HCT116 (cell line): Measurements from ENCODE around the gene VPS35L. TPM values are rescaled to one million over a fixed set of nuclear protein-coding genes. Genes with fewer than 3 reads are reported as not detected.

Experiments
- ATAC-seq: fragments of 200-7000 bp; cut with Tn5 transposase; 2 replicates; pipeline ENCODE4 v1.9.1; 2020; ENCODE audit warnings: mild to moderate bottlenecking, moderate library complexity
- BruUV-seq: library from RNA; stranded (reverse); fragments of 400-500 nt; replicated peaks from 2 replicates; lab custom pipeline; 2021; lab: Mats Ljungman, UMichigan
- CTCF ChIA-PET: fragments of 300-600 bp; sonication (Branson Sonifier 250); formaldehyde crosslinking; loops from one replicate; lab custom pipeline; 2021; ENCODE audit warnings: antibody characterized with exemption; lab: Charles Lee
- POLR2A ChIA-PET: fragments of 300-600, 350-600 bp; sonication (Branson Sonifier 250); formaldehyde crosslinking; loops from one replicate; lab custom pipeline; 2021; ENCODE audit warnings: antibody characterized with exemption; lab: Charles Lee
- RAD21 ChIA-PET, 2 experiments: fragments of 300-600 bp; sonication (Branson Sonifier 250); formaldehyde crosslinking; loops; one replicate each; lab custom pipeline; 2023; ENCODE audit warnings: low total read pairs in 2 of 2; ENCODE audit not compliant: uncharacterized antibody in 2 of 2, unreplicated experiment in 2 of 2, low non-redundant PET in 1 of 2; lab: Charles Lee
- DNase-seq: peaks from one replicate; pipeline ENCODE4 v3.0.0-alpha.2; 2010; ENCODE audit warnings: low read depth, low spot score
- H2AFZ ChIP-seq: fragments of 200-600 bp; shearing (Covaris generic), sonication (generic); 2 replicates; pipeline ENCODE4 v1.6.1; 2017; ENCODE audit warnings: low read depth, mixed run types, mixed read lengths, antibody characterized with exemption, low read length; ENCODE audit not compliant: poor library complexity, severe bottlenecking
- H3K27ac ChIP-seq: 2 replicates; pipeline ENCODE4 v1.5.1; 2012; ENCODE audit warnings: low read depth, low read length
- H3K27me3 ChIP-seq: fragments of 200-600 bp; sonication (generic); 2 replicates; pipeline ENCODE4 v1.6.1; 2016; ENCODE audit warnings: mixed run types, low read length, mixed read lengths; ENCODE audit not compliant: insufficient read depth
- H3K36me3 ChIP-seq, 2 experiments: fragments of 200-500 bp in 1 of 2; fragments of 200-600 bp in 1 of 2; sonication (Bioruptor generic) in 1 of 2; sonication (generic) in 1 of 2; 2 replicates each; pipeline versions ENCODE4 v1.5.1 to v1.6.1; 2014 to 2016; ENCODE audit warnings: low read length in 2 of 2, inconsistent platforms in 1 of 2, mixed read lengths in 1 of 2, mixed run types in 1 of 2; ENCODE audit not compliant: insufficient read depth in 2 of 2, control insufficient read depth in 1 of 2
- H3K4me1 ChIP-seq, 2 experiments: fragments of 200-600 bp in 1 of 2; sonication (generic) in 1 of 2; 2 replicates each; pipeline versions ENCODE4 v1.5.1 to v1.6.1; 2012 to 2017; ENCODE audit warnings: low read length in 2 of 2, inconsistent platforms in 1 of 2, mild to moderate bottlenecking in 1 of 2, mixed read lengths in 1 of 2, mixed run types in 1 of 2, moderate library complexity in 1 of 2; ENCODE audit not compliant: insufficient read depth in 2 of 2, control insufficient read depth in 1 of 2
- H3K4me2 ChIP-seq: fragments of 200-600 bp; sonication (generic); 2 replicates; pipeline ENCODE4 v1.6.1; 2017; ENCODE audit warnings: mixed run types, low read length, mixed read lengths
- H3K4me3 ChIP-seq, 2 experiments: fragments of 200-600 bp in 1 of 2; sonication (generic) in 1 of 2; replicated peaks in 1 of 2; 2 replicates each; pipeline ENCODE4 v1.5.1; 2011 to 2016; ENCODE audit warnings: low read length in 2 of 2, control low read depth in 1 of 2, low read depth in 1 of 2, mild to moderate bottlenecking in 1 of 2, mixed read lengths in 1 of 2, mixed run types in 1 of 2
- H3K79me2 ChIP-seq: fragments of 200-600 bp; sonication (generic); 2 replicates; pipeline ENCODE4 v1.6.1; 2017; ENCODE audit warnings: mild to moderate bottlenecking, mixed run types, low read length, moderate library complexity, mixed read lengths; ENCODE audit not compliant: insufficient read depth
- H3K9ac ChIP-seq: fragments of 200-600 bp; sonication (generic); 2 replicates; pipeline ENCODE4 v1.6.1; 2016; ENCODE audit warnings: low read length, mixed read lengths
- H3K9me2 ChIP-seq: fragments of 200-600 bp; sonication (generic), shearing (Covaris generic); 2 replicates; pipeline ENCODE4 v1.6.1; 2017; ENCODE audit warnings: mixed run types, mild to moderate bottlenecking, moderate library complexity; ENCODE audit not compliant: insufficient read depth
- H3K9me3 ChIP-seq, 2 experiments: fragments of 200-500 bp in 1 of 2; fragments of 200-600 bp in 1 of 2; sonication (Bioruptor generic) in 1 of 2; sonication (generic) in 1 of 2; 2 replicates each; pipeline ENCODE4 v1.6.1; 2014 to 2017; ENCODE audit warnings: low read length in 2 of 2, mixed read lengths in 2 of 2, inconsistent platforms in 1 of 2, low read depth in 1 of 2, mild to moderate bottlenecking in 1 of 2, mixed run types in 1 of 2, moderate library complexity in 1 of 2; ENCODE audit not compliant: control insufficient read depth in 1 of 2, insufficient read depth in 1 of 2
- H4K20me1 ChIP-seq: fragments of 200-600 bp; sonication (generic), shearing (Covaris generic); 2 replicates; pipeline ENCODE4 v1.6.1; 2017; ENCODE audit warnings: mixed run types, mild to moderate bottlenecking, moderate library complexity; ENCODE audit not compliant: insufficient read depth
- CBX3 ChIP-seq: IDR thresholded peaks from 2 replicates; pipeline ENCODE4 v1.6.1; 2012; ENCODE audit warnings: low read depth
- EGR1 ChIP-seq: IDR thresholded peaks from 2 replicates; pipeline ENCODE4 v1.6.1; 2012; ENCODE audit warnings: low read depth
- ELF1 ChIP-seq: IDR thresholded peaks from 2 replicates; pipeline ENCODE4 v1.6.1; 2012; ENCODE audit warnings: low read depth, borderline replicate concordance
- EZH2 ChIP-seq: fragments of 200-600 bp; sonication (generic); IDR thresholded peaks from 2 replicates; pipeline ENCODE4 v1.6.1; 2017; ENCODE audit warnings: antibody characterized with exemption, mixed run types
- JUND ChIP-seq: IDR thresholded peaks from 2 replicates; pipeline ENCODE4 v1.6.1; 2012
- POLR2A ChIP-seq: IDR thresholded peaks from 2 replicates; pipeline ENCODE4 v1.7.0; 2011; ENCODE audit warnings: borderline replicate concordance; ENCODE audit not compliant: insufficient read depth, insufficient read length; ENCODE audit errors: extremely low read depth
- SIN3A ChIP-seq: IDR thresholded peaks from 2 replicates; pipeline ENCODE4 v1.6.1; 2012; ENCODE audit warnings: low read depth
- SRF ChIP-seq: IDR thresholded peaks from 2 replicates; pipeline ENCODE4 v1.6.1; 2012; ENCODE audit warnings: low read depth
- YY1 ChIP-seq: IDR thresholded peaks from 2 replicates; pipeline ENCODE4 v1.6.1; 2011; ENCODE audit warnings: low read length, low read depth, moderate library complexity, mild to moderate bottlenecking; ENCODE audit not compliant: insufficient replicate concordance; ENCODE audit errors: extremely low read depth
- ZFX ChIP-seq: fragments of 450-650 bp; IDR thresholded peaks from 2 replicates; pipeline ENCODE4 v1.6.1; 2017
- ZNF274 ChIP-seq: fragments of 200-500 bp; sonication (Bioruptor generic); IDR thresholded peaks from 2 replicates; pipeline ENCODE4 v1.6.1; 2014; ENCODE audit warnings: mild to moderate bottlenecking, low read depth, low read length, inconsistent platforms
- intact Hi-C: fragments of 100-400 bp; cut with micrococcal nuclease; formaldehyde crosslinking; loops from 2 replicates; pipeline ENCODE4 v1.10.0; 2022
- total RNA-seq: library from RNA; stranded (reverse); gene quantifications from one replicate; pipeline ENCODE4 v1.2.1, GENCODE V29; 2021; ENCODE audit not compliant: unreplicated experiment
- TF ChIP-seq, protein P1 (sequence below): IDR thresholded peaks from 2 replicates; pipeline ENCODE4 v1.6.1; 2012

Gene VPS35L
- total RNA-seq, 1 experiment from 2014 or later = 21.4 TPM

DNA sequence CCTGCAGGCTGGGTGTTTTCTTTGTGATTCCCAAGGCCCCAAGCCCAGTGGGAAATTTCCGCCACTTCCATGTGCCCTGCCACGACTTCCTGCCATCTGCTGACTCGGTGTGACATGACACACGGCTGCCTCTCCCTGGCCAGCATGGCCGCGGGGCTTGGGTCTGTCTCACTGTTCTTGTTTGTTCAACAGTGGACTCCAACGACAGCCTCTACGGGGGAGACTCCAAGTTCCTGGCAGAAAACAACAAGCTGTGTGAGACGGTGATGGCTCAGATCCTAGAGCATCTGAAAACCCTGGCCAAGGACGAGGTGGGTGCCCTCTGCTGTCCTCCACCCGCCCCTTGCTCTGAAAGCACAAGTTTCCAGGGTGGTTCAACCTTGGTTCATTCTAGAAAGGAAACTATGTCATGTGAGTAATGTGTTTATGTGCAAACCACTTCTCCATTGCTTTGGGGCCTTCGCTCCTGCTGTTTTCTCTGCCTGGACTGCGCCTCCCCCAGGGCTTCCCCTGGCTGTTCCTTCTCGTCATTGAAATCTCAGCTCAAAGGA is 135.7 kb downstream of the VPS35L start (continued):
- TF ChIP-seq ZNF274 (no peak), ZFX (no peak), JUND (no peak), EZH2 (no peak), YY1 (no peak), POLR2A (no peak), EGR1 (no peak), CBX3 (no peak)

DNA sequence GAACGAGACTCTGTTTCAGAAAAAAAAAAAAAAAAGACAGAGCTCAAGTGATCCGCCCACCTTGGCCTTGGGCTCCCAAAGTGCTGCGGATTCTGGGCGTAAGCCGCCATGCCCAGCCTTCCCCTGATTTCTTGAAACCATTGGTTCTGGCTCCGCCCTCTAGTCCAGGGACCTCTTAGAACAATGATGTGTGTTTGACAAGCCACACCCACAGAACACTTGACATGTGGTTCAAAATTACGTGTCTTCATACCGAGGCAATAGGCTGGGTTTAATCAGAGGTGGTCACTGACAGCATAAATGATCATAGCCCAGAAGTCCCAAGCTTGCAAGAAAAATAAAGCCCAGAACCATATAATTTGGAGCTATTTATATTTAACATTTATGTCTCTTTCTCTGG is 139.5 kb downstream of the VPS35L start:
- CTCF ChIA-PET = no interaction called here
- Histone ChIP-seq H4K20me1 (no peaks in the 10 kb centered on the region), H3K9me2 (no peaks in the 10 kb centered on the region), H3K4me1 (peaks cover 12 to 16% of the 10 kb centered on the region in 2 experiments), H3K79me2 (no peaks in the 10 kb centered on the region), H3K4me3 (no peak overlapping the region), H3K27me3 (no peaks in the 10 kb centered on the region), H2AFZ (no peak overlapping the region)
- BruUV-seq = no TSS peak
- DNase-seq = no peak
- intact Hi-C loops = no loop called here
- no peak for TF ChIP-seq ELF1
- TF ChIP-seq, protein P1, sequence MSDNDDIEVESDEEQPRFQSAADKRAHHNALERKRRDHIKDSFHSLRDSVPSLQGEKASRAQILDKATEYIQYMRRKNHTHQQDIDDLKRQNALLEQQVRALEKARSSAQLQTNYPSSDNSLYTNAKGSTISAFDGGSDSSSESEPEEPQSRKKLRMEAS = no peak
- no peak for TF ChIP-seq SRF
- TF ChIP-seq CBX3 = no peak
- TF ChIP-seq ZFX = no peak
- TF ChIP-seq ZNF274 = no peak
- no peak for TF ChIP-seq POLR2A
- no peak for TF ChIP-seq SIN3A
- TF ChIP-seq EGR1 = no peak
- TF ChIP-seq, all 23 proteins: peak for 0
- peak; percentile 38; the same call in 1 of the 2 replicates for ATAC-seq
- Histone ChIP-seq H3K36me3 (0 out of 4 replicates have a peak, but pooled peaks cover 0 to 15% of the 10 kb centered on the region in 2 experiments), H3K27ac (no peak overlapping the region), H3K9me3 (no peaks in the 10 kb centered on the region), H3K9ac (no peak overlapping the region), H3K4me2 (no peak overlapping the region)
- RAD21 ChIA-PET = no interaction called here
- POLR2A ChIA-PET = no interaction called here
